DMS79 (cell line): ENCODE data around the gene IKBIP.
A peak's percentile ranks its signal among the peaks of the same experiment; 100 is the strongest.
"Not testable (repeated sequence)": the region's sequence is repeated elsewhere in the genome, so short reads cannot be mapped to it uniquely, and the experiment has no call there.

ENCODE experiments used
- DNase-seq: peaks from one replicate; lab custom pipeline; 2025; lab: John Stamatoyannopoulos, UW

Gene IKBIP, protein sequence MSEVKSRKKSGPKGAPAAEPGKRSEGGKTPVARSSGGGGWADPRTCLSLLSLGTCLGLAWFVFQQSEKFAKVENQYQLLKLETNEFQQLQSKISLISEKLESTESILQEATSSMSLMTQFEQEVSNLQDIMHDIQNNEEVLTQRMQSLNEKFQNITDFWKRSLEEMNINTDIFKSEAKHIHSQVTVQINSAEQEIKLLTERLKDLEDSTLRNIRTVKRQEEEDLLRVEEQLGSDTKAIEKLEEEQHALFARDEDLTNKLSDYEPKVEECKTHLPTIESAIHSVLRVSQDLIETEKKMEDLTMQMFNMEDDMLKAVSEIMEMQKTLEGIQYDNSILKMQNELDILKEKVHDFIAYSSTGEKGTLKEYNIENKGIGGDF

GRCh38 chr12:98644712-98645571, at the start of gene IKBIP, which contains the start of gene APAF1:
Gene IKBIP (minus strand): TSS chr12:98644788. CDS start chr12:98644701, 87 bp downstream.
Gene APAF1 (plus strand): TSS chr12:98645290. CDS start chr12:98648360, 3,070 bp downstream.
- peak; percentile 91 for DNase-seq

GRCh38 chr12:98691351-98691750, 46.8 kb upstream of the IKBIP start:
- no peak for DNase-seq

DNA sequence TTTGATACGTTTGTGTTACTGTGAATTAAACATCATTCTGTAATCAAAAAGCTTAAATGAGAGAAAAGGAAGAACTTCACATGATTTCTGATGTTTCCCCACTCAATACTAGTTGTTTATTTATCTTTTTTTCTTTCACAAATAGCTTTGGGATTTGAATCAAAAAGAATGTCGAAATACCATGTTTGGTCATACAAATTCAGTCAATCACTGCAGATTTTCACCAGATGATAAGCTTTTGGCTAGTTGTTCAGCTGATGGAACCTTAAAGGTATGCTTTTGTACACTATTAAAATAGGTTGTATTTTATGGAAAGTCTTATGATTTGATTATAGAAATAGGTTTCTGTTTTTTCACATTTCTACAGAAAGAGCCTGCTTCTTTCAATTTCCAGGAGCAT, 42.0 kb upstream of the IKBIP start:
- DNase-seq: no peak

DNA sequence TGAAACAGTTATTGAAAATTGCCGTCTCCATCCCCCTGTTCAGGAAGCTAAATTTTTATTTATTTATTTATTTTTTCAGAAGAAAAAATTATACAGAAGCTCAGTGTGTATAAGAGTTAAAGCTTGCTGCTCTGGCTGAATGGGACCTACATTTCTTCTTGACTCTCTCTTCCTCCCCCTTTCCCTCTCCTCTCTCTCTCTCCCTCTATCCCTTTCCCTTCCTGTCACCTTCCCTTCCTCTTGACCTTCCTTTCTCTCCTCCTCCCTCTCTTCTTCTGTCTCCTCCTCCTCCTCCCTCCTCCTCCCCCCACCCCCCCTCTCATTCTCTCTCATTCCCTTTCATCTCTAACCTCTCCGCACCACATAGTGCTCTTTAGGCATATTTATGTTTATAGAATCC, 39.6 kb upstream of the IKBIP start:
- no peak for DNase-seq

GRCh38 chr12:98679611-98680005, 35.0 kb upstream of the IKBIP start:
- DNase-seq: no peak

GRCh38 chr12:98678946-98679610, 34.5 kb upstream of the IKBIP start:
- DNase-seq: no peak

DNA sequence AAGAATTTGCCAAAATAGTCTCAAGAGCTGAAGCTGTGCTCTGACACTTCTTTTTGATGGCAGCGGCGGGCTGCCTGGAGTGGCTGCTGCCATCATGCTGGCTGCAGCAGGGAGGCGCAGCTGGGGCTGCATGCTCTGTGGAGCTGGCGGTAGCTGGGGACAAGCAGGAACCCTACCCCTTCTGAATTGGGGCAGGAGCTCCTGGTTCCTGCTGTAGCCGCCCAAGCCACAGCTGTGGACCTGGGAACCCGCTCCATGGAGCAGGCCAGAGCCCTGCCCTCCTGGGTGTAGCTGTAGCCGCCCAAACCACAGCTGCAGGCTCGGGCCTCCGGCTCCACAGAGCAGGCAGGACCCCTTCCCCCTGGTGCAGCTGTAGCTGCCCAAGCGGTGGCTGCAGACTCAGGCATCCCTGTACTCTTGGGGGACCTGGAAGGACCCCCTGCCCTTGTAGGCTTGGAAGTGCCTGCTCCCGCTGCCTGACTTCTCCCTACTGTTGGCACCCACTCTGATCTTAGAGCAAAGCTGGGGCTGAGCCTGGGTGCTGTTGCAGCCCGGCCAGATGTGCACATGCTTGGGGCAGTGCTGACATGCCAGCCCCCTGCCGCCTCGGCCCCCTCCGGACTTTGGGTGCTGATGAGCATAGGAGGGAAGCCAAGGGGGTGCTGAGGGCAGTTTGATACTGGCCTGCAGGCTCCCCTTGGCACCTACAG, 33.8 kb upstream of the IKBIP start:
- DNase-seq: no peak

- no peak for DNase-seq
Measured at GRCh38 chr12:98674841-98675240, 30.3 kb upstream of the IKBIP start.

GRCh38 chr12:98671459-98671858, 26.9 kb upstream of the IKBIP start:
- no peak for DNase-seq

DNA sequence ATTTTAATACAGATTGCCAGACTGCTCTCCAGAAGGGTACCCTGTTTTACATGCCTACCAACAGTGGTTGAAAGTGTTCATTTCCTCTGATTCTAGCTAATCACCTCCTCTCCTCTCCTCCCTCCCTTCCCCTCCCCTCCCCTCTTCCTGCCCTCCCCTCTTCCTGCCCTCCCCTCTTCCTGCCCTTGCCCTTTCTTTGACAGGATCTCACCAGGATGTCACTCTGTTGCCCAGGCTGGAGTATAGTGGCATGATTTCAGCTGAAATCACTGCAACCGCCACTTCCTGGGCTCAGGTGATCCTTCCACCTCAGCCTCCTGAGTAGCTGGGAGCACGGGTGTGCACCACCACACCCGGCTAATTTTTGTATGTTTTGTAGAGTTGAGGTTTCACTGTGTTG, 25.2 kb upstream of the IKBIP start:
- DNase-seq: no peak

- DNase-seq: no peak
Measured at GRCh38 chr12:98660521-98660920, 15.9 kb upstream of the IKBIP start.

- DNase-seq: no peak
Measured at GRCh38 chr12:98656289-98657101, 11.9 kb upstream of the IKBIP start.

- peak; percentile 23 for DNase-seq
Measured at GRCh38 chr12:98653866-98654493, 9.4 kb upstream of the IKBIP start.

- DNase-seq: no peak
Measured at GRCh38 chr12:98651328-98651727, 6.7 kb upstream of the IKBIP start.

DNA sequence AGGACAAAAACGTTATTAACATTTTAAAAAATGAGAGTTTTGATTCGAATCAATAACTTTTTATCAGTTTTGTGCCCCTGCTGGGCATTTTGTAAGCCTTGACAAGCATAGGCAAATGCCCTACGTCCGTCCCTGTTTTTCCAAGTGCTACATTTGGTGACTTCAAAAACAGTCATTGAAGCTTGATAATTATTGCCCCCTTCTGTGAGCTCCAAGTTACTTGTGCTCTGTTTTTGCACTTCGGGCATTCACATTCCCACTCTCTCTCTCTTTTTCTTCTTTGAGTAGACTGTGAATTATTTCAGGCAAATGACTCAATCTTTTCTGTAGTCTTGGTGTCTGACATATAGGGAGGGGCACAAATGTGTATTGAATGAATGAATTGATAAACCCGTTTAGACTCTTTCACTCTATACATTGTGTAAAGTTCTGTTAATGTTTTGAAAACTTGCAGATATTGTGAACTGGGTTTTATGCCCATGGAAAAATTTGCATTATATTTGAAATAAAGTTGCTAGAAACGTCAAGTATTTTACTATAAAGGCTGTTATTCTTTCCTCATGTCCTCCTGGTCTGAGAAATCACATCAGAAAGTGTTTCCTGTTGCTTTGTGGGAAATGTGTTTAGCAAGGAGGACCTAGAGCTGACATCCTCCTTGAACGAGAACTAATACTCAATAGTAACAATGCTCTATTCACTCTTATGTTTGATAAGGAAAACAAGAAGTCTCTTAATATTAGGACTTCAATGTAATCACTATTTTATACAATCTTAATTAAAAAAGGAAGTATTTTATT, 1.9 kb upstream of the IKBIP start:
- DNase-seq: no peak

DNA sequence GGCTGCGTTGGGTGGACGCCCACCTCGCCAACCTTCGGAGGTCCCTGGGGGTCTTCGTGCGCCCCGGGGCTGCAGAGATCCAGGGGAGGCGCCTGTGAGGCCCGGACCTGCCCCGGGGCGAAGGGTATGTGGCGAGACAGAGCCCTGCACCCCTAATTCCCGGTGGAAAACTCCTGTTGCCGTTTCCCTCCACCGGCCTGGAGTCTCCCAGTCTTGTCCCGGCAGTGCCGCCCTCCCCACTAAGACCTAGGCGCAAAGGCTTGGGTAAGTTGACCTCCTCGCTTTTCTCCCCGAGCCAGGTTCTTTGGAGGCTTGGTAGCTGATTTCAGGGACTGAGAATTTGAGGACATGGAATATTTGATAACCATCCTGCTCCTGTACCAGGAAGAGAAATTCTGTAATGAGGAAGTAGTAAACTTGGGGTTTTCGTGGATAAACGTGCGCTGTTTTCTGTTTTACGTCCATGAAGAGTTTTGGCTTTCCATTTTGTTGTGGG, 1.0 kb upstream of the IKBIP start:
- DNase-seq: no peak

DNA sequence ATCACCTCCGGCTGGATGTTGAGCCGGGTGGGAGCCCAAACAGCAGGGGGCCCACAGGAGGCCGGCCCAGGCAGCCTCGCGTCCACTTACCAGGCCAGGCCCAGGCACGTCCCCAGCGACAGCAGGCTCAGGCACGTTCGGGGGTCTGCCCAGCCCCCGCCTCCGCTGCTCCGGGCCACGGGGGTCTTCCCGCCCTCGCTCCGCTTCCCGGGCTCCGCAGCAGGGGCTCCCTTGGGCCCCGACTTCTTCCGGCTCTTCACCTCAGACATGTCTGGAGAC, 216 bp downstream of the IKBIP start:
- DNase-seq: peak; percentile 40

DNA sequence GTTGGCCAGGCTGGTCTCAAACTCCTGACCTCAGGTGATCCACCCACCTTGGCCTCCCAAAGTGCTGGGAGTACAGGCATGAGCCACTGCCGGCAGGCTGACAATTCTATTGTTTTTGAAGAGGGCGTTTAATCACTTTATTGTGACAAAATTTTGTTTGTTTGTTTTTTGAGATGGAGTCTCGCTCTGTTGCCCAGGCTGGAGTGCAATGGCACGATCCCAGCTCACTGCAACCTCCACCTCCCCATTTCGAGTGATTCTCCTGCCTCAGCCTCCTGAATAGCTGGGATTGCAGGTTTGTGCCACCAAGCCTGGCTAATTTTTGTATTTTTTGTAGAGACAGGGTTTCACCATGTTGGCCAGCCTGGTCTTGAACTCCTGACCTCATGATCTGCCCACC, 1.8 kb downstream of the IKBIP start:
- DNase-seq: not testable (repeated sequence)

DNA sequence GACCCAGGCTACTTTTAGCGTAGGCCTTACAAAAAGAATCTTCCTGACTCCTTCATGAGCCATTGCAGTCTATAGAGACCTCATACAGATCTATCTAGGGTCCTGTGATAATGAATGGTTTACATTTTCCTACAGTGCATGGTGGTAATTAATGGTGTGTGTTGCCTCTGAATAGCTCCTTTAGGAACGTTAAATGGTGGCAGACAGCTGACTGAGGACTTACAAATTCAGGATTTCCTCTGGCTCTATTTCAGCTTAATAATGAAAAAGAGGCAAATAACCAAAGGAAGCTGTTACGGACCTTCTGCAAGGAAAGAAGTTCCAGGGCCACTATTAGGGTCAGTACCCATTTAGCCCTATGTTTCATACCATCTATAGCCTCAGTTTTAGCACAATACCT, 5.1 kb downstream of the IKBIP start:
- DNase-seq: no peak

DNA sequence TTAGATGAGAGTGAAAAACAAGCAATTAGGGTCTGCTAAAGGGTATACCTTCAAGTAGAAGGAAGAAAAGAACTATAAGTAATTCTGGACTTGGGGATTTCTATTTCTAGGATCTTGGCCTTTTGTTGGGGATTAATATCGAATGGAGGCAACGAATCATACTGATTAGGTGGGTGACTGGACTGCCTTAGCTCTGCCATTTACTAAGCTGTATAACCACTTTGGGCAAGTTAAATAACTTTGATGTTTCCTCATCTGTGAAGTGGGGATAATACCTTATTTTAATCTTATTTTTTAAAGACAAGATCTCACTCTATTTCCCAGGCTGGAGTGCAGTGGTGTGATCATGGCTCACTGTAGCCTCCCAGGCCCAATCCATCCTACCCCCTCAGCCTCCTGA, 6.6 kb downstream of the IKBIP start:
- no peak for DNase-seq
